GM23248 (cell line): ENCODE data around the gene TIMP4.

Experiments
- EZH2 ChIP-seq: fragments of 200-600 bp; sonication (generic); IDR thresholded peaks from 2 replicates; pipeline ENCODE4 v1.6.1; 2018; ENCODE audit warnings: antibody characterized with exemption, mild to moderate bottlenecking; ENCODE audit not compliant: insufficient read depth, poor library complexity, severe bottlenecking
- EZH2phosphoT487 ChIP-seq: fragments of 200-600 bp; sonication (generic); IDR thresholded peaks from 2 replicates; pipeline ENCODE4 v1.6.1; 2018; ENCODE audit warnings: antibody characterized with exemption, moderate library complexity, mild to moderate bottlenecking, low read depth; ENCODE audit not compliant: insufficient read depth

DNA sequence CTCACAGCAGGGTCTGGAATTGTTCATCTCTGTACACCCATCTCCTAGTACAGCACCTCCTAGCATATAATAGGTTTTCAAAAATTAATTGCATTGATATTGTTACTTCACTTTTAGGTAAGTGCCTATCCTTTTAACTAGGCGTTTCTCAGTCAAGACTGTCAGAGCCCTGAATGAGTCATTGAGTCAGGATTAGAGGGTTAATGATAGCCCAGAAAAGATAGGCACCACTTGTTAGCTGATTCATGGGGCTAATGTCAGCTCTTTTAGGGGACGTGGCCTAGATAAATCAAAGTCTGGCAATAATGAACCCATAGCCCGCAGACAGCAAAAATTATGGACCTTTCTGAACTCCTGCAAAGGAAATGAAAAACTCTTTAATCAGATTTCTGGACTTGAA, 42.9 kb downstream of the TIMP4 start:
- TF ChIP-seq EZH2 = no peak
- TF ChIP-seq EZH2phosphoT487 = no peak
